Activated CD8-positive, alpha-beta memory T cell treated with anti-CD3 and anti-CD28 coated beads, Interleukin-2, amount 50 U/mL, for 4 hours (primary cell): ENCODE results near the gene SEL1L3.

ENCODE experiments used
- DNase-seq: peaks from one replicate; pipeline ENCODE4 v3.0.0-alpha.2; 2020

Gene SEL1L3

GRCh38 chr4:25786497-25787065 lies 76.2 kb downstream of the SEL1L3 start:
- no peak for DNase-seq

- DNase-seq = no peak
Measured at GRCh38 chr4:25783943-25784342, 78.8 kb downstream of the SEL1L3 start.

GRCh38 chr4:25783126-25783525 lies 79.7 kb downstream of the SEL1L3 start:
- DNase-seq = no peak

- DNase-seq = no peak
Measured at GRCh38 chr4:25782482-25782881, 80.3 kb downstream of the SEL1L3 start.

GRCh38 chr4:25779021-25779420 lies 83.8 kb downstream of the SEL1L3 start:
- DNase-seq = no peak

GRCh38 chr4:25776795-25777194 lies 86.0 kb downstream of the SEL1L3 start:
- no peak for DNase-seq

- DNase-seq = no peak
Measured at GRCh38 chr4:25775166-25775565, 87.6 kb downstream of the SEL1L3 start.

- DNase-seq = no peak
Measured at GRCh38 chr4:25773358-25773757, 89.4 kb downstream of the SEL1L3 start.

GRCh38 chr4:25771672-25772071 lies 91.1 kb downstream of the SEL1L3 start:
- DNase-seq = no peak

- DNase-seq = no peak
Measured at GRCh38 chr4:25770847-25771246, 91.9 kb downstream of the SEL1L3 start.

GRCh38 chr4:25769251-25769650 lies 93.5 kb downstream of the SEL1L3 start:
- no peak for DNase-seq

GRCh38 chr4:25767877-25768725 lies 94.7 kb downstream of the SEL1L3 start:
- no peak for DNase-seq

- no peak for DNase-seq
Measured at GRCh38 chr4:25760518-25761157, 102.2 kb downstream of the SEL1L3 start.

- no peak for DNase-seq
Measured at GRCh38 chr4:25760048-25760447, 102.7 kb downstream of the SEL1L3 start.

GRCh38 chr4:25759101-25759500 lies 103.7 kb downstream of the SEL1L3 start:
- no peak for DNase-seq

- no peak for DNase-seq
Measured at GRCh38 chr4:25757452-25757851, 105.3 kb downstream of the SEL1L3 start.

- DNase-seq = no peak
Measured at GRCh38 chr4:25756503-25756902, 106.3 kb downstream of the SEL1L3 start.

GRCh38 chr4:25755911-25756310 lies 106.9 kb downstream of the SEL1L3 start:
- DNase-seq = no peak

GRCh38 chr4:25753239-25753638 lies 109.5 kb downstream of the SEL1L3 start:
- DNase-seq = no peak

- DNase-seq = no peak
Measured at GRCh38 chr4:25750874-25751273, 111.9 kb downstream of the SEL1L3 start.

- DNase-seq = no peak
Measured at GRCh38 chr4:25749150-25749794, 113.5 kb downstream of the SEL1L3 start.

- DNase-seq = no peak
Measured at GRCh38 chr4:25743971-25744370, 118.8 kb downstream of the SEL1L3 start.

GRCh38 chr4:25729564-25729963 lies 133.2 kb downstream of the SEL1L3 start:
- no peak for DNase-seq

GRCh38 chr4:25728886-25729285 lies 133.9 kb downstream of the SEL1L3 start:
- no peak for DNase-seq
